Esophagus squamous epithelium (tissue), 5 donors: Measurements from ENCODE around the gene TPM4. TPM values are rescaled to one million over a fixed set of nuclear protein-coding genes. Genes with fewer than 3 reads are reported as not detected.

ENCODE experiments used
- DNase-seq: peaks from one replicate; lab custom pipeline; 2025; lab: John Stamatoyannopoulos, UW
- H3K27ac ChIP-seq, 4 donors: fragments of 200-600 bp; sonication (generic); one replicate each; pipeline ENCODE4 v1.5.1; 2016 to 2019; ENCODE audit warnings: mild to moderate bottlenecking in 1 of 4
- H3K27me3 ChIP-seq, 4 donors: fragments of 200-600 bp; sonication (generic); 1 replicate in 3 of 4; 2 replicates in 1 of 4; pipeline versions ENCODE4 v1.5.1 to v1.6.0; 2017 to 2021; ENCODE audit warnings: antibody characterized with exemption in 1 of 4
- H3K36me3 ChIP-seq, 3 donors: fragments of 200-600 bp; sonication (generic); one replicate each; pipeline ENCODE4 v1.5.1; 2016 to 2019
- H3K4me1 ChIP-seq, 3 donors: fragments of 200-600 bp; sonication (generic); one replicate each; pipeline ENCODE4 v1.5.1; 2017 to 2019
- H3K4me3 ChIP-seq, 4 donors: fragments of 200-600 bp; sonication (generic); 1 replicate in 3 of 4; 2 replicates in 1 of 4; pipeline ENCODE4 v1.5.1; 2016 to 2019; ENCODE audit warnings: mild to moderate bottlenecking in 2 of 4, moderate library complexity in 1 of 4
- H3K9me3 ChIP-seq, 3 donors: fragments of 200-600 bp; sonication (generic); one replicate each; pipeline ENCODE4 v1.5.1; 2016 to 2019
- CTCF ChIP-seq, 6 experiments: fragments of 450-650 bp in 4 of 6; fragments of 200-600 bp in 2 of 6; sonication (generic) in 2 of 6; IDR thresholded peaks; one replicate each; pipeline ENCODE4 v1.5.1; 2016 to 2019; ENCODE audit warnings: antibody characterized with exemption in 6 of 6, mild to moderate bottlenecking in 4 of 6, moderate library complexity in 4 of 6
- POLR2A ChIP-seq, 4 donors: fragments of 450-650 bp; IDR thresholded peaks; one replicate each; pipeline ENCODE4 v1.6.1; 2017; ENCODE audit warnings: antibody characterized with exemption in 4 of 4, mild to moderate bottlenecking in 4 of 4, moderate library complexity in 3 of 4
- WGBS, 2 donors: methylation state at CpG; one replicate each; pipeline ENCODE4 v1.1.5; 2018; 5-methylcytosine and 5-hydroxymethylcytosine counted together
- intact Hi-C: fragments of 100-400 bp; cut with DNase I; formaldehyde crosslinking; loops from one replicate; pipeline ENCODE4 v1.15.0; 2022
- total RNA-seq, 4 donors: library from RNA; depleted of rRNA; stranded (reverse); fragments of >200 nt; gene quantifications; one replicate each; pipeline ENCODE4 v1.1.0, GENCODE V29; 2016
- donor health status: DM: yes; HTN: yes; CAD: no.

Gene TPM4
- total RNA-seq, 4 donors from 2014 or later: 307 to 577 (median 369) TPM

GRCh38 chr19:16031872-16032200 lies 44.5 kb upstream of the TPM4 start:
- WGBS, 2 donors: 88 to 89% methylated on average over 4 to 5 of the region's 8 CpGs

GRCh38 chr19:16032509-16033135 lies 43.7 kb upstream of the TPM4 start:
- DNase-seq: no peak
- WGBS, 2 donors: 100% methylated on average over 2 of the region's 3 CpGs; no CpG with 5 or more reads in 1 of the 2 donors
- no peak overlapping the region for H3K4me3 ChIP-seq
- H3K27me3 ChIP-seq: no peaks in the 10 kb centered on the region
- H3K36me3 ChIP-seq: no peaks in the 10 kb centered on the region
- no peaks in the 10 kb centered on the region for H3K9me3 ChIP-seq
- H3K27ac ChIP-seq: no peak overlapping the region
- TF ChIP-seq CTCF (IDR thresholded peaks at IDR 0.05): no peak
- no peak for TF ChIP-seq POLR2A (IDR thresholded peaks at IDR 0.05)
- intact Hi-C loops: no loop called here
- no peaks in the 10 kb centered on the region for H3K4me1 ChIP-seq

More at GRCh38 chr19:16031872-16032200, 44.5 kb upstream of the TPM4 start:
- no peak overlapping the region for H3K4me3 ChIP-seq
- no peak overlapping the region for H3K27ac ChIP-seq
- no peaks in the 10 kb centered on the region for H3K27me3 ChIP-seq
- intact Hi-C loops: no loop called here
- TF ChIP-seq CTCF (IDR thresholded peaks at IDR 0.05) (no peak), POLR2A (IDR thresholded peaks at IDR 0.05) (no peak)
- DNase-seq: no peak
- H3K9me3 ChIP-seq: no peaks in the 10 kb centered on the region
- no peaks in the 10 kb centered on the region for H3K4me1 ChIP-seq
- H3K36me3 ChIP-seq: no peaks in the 10 kb centered on the region

- Histone ChIP-seq H3K36me3 (no peaks in the 10 kb centered on the region), H3K9me3 (no peaks in the 10 kb centered on the region), H3K27ac (no peak overlapping the region), H3K4me3 (no peak overlapping the region), H3K4me1 (no peaks in the 10 kb centered on the region), H3K27me3 (no peaks in the 10 kb centered on the region)
- 90% methylated on average over 2 of the region's 3 CpGs; no CpG with 5 or more reads in 1 of the 2 donors for WGBS, 2 donors
- TF ChIP-seq POLR2A (IDR thresholded peaks at IDR 0.05) (no peak), CTCF (IDR thresholded peaks at IDR 0.05) (no peak)
- DNase-seq: no peak
- intact Hi-C loops: no loop called here
These were observed 43.2 kb upstream of the TPM4 start for GRCh38 chr19:16033136-16033530.

GRCh38 chr19:16033721-16034120 lies 42.6 kb upstream of the TPM4 start:
- no peaks in the 10 kb centered on the region for H3K4me1 ChIP-seq
- DNase-seq: no peak
- TF ChIP-seq CTCF (IDR thresholded peaks at IDR 0.05) (no peak), POLR2A (IDR thresholded peaks at IDR 0.05) (no peak)
- H3K27ac ChIP-seq: no peak overlapping the region
- H3K36me3 ChIP-seq: no peaks in the 10 kb centered on the region
- intact Hi-C loops: no loop called here
- no peaks in the 10 kb centered on the region for H3K27me3 ChIP-seq
- no peaks in the 10 kb centered on the region for H3K9me3 ChIP-seq
- H3K4me3 ChIP-seq: no peak overlapping the region
- WGBS, 2 donors: no CpG with 5 or more reads among the region's 2 CpGs

- Histone ChIP-seq H3K27ac (no peak overlapping the region), H3K4me1 (no peaks in the 10 kb centered on the region), H3K27me3 (no peaks in the 10 kb centered on the region), H3K36me3 (no peaks in the 10 kb centered on the region), H3K4me3 (no peak overlapping the region), H3K9me3 (no peaks in the 10 kb centered on the region)
- WGBS, 2 donors: 80 to 88% methylated on average over 6 to 7 of the region's 7 CpGs
- intact Hi-C loops: no loop called here
- no peak for TF ChIP-seq POLR2A (IDR thresholded peaks at IDR 0.05)
- no peak for TF ChIP-seq CTCF (IDR thresholded peaks at IDR 0.05)
- no peak for DNase-seq
These were observed 42.1 kb upstream of the TPM4 start for GRCh38 chr19:16034180-16034579.
